ENCODE results near the gene MSI2. TPM values are rescaled to one million over a fixed set of nuclear protein-coding genes. Genes with fewer than 3 reads are reported as not detected.
A peak's percentile ranks its signal among the peaks of the same experiment; 100 is the strongest.

MSI2 gene
- polyA plus RNA-seq, 1 of the 3 experiments (the other 2 are of a cell fraction): 24.1 TPM

DNA sequence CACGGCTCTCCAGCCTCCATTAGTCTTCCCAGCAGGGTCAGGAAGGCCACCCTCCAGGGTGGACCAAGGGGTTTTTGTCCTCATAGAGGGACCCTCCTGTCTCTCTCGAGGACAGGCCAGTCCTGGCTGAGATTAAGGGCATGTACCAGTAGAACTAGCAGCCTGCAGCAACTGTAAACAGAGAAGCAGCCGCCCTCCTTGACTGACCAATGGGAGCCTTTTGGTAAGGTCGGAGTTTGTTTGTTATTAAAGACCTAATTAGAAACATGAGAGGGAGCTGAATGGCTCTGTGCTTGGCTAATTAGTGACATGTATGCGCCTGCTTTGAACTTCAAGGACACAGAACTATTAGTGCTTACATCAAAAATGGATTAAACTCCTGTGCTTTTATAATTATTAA is 408.8 kb downstream of the MSI2 start:
- Histone ChIP-seq H3K9me2 (no peaks in the 10 kb centered on the region), H3K36me3 (replicated peaks in 1 of 2; ENCODE audit: control insufficient read depth in 1 of 2, insufficient read depth in 2 of 2, low read length in 1 of 2) (peaks cover 3 to 8% of the 10 kb centered on the region in 2 experiments), H3K79me2 (ENCODE audit: insufficient read depth) (no peaks in the 10 kb centered on the region), H3F3A (replicated peaks; ENCODE audit: insufficient read depth) (peaks cover 12% of the 10 kb centered on the region), H3K27me3 (ENCODE audit: insufficient read depth) (no peaks in the 10 kb centered on the region), H3K4me1 (ENCODE audit: control insufficient read depth in 1 of 2, insufficient read depth in 2 of 2, low read depth in 1 of 2, low read length in 1 of 2) (peaks cover 28 to 98% of the 10 kb centered on the region in 2 experiments), H2AFZ (ENCODE audit: low read depth) (no peak overlapping the region), H4K20me1 (ENCODE audit: insufficient read depth) (no peaks in the 10 kb centered on the region), H3K9ac (no peak overlapping the region), H3K4me2 (no peak overlapping the region), H3K27ac (ENCODE audit: low read depth in 2 of 2, low read length in 1 of 2) (peak overlapping the region in 1 of 2 experiments; percentile 100; a peak in 2 of 4 replicates), H3K4me3 (ENCODE audit: low read depth in 2 of 2, low read length in 1 of 2) (no peak overlapping the region), H3K9me3 (no peaks in the 10 kb centered on the region)
- POLR2A ChIA-PET: interaction anchor here (0.6 to 7.7 kb wide), 18 partner anchors 28 to 563 kb away, joined by 3 to 44 read pairs (median 4); no protein-coding TSS in a partner anchor
- TF ChIP-seq EZH2phosphoT487 (IDR thresholded peaks at IDR 0.05; ENCODE audit: borderline replicate concordance, low read depth) (no peak), EP300 (IDR thresholded peaks at IDR 0.05; ENCODE audit: borderline replicate concordance in 1 of 2, low read depth in 1 of 2, low read length in 1 of 2) (peak in 1 of 2 experiments; percentile 71; a peak in 1 of 4 replicates), CHD2 (IDR thresholded peaks at IDR 0.05; ENCODE audit: low read length, partially characterized antibody) (peak; percentile 76), RCOR1 (IDR thresholded peaks at IDR 0.05; ENCODE audit: low read length) (peak; percentile 51; the same call in 1 of the 2 replicates), MXI1 (IDR thresholded peaks at IDR 0.05; ENCODE audit: low read depth, low read length) (peak; percentile 67; the same call in 1 of the 2 replicates), FOXJ3 (CRISPR knock-in tag; IDR thresholded peaks at IDR 0.05) (peak; percentile 50; the same call in 1 of the 2 replicates)
- TF ChIP-seq, protein P1, sequence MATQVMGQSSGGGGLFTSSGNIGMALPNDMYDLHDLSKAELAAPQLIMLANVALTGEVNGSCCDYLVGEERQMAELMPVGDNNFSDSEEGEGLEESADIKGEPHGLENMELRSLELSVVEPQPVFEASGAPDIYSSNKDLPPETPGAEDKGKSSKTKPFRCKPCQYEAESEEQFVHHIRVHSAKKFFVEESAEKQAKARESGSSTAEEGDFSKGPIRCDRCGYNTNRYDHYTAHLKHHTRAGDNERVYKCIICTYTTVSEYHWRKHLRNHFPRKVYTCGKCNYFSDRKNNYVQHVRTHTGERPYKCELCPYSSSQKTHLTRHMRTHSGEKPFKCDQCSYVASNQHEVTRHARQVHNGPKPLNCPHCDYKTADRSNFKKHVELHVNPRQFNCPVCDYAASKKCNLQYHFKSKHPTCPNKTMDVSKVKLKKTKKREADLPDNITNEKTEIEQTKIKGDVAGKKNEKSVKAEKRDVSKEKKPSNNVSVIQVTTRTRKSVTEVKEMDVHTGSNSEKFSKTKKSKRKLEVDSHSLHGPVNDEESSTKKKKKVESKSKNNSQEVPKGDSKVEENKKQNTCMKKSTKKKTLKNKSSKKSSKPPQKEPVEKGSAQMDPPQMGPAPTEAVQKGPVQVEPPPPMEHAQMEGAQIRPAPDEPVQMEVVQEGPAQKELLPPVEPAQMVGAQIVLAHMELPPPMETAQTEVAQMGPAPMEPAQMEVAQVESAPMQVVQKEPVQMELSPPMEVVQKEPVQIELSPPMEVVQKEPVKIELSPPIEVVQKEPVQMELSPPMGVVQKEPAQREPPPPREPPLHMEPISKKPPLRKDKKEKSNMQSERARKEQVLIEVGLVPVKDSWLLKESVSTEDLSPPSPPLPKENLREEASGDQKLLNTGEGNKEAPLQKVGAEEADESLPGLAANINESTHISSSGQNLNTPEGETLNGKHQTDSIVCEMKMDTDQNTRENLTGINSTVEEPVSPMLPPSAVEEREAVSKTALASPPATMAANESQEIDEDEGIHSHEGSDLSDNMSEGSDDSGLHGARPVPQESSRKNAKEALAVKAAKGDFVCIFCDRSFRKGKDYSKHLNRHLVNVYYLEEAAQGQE (IDR thresholded peaks at IDR 0.05; ENCODE audit: low read depth, low read length): no peak
- TF ChIP-seq, protein P2, sequence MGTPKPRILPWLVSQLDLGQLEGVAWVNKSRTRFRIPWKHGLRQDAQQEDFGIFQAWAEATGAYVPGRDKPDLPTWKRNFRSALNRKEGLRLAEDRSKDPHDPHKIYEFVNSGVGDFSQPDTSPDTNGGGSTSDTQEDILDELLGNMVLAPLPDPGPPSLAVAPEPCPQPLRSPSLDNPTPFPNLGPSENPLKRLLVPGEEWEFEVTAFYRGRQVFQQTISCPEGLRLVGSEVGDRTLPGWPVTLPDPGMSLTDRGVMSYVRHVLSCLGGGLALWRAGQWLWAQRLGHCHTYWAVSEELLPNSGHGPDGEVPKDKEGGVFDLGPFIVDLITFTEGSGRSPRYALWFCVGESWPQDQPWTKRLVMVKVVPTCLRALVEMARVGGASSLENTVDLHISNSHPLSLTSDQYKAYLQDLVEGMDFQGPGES (IDR thresholded peaks at IDR 0.05; ENCODE audit: low read depth, low read length): peak; percentile 25; the same call in 1 of the 2 replicates
- DNase-seq: peak; percentile 68
- WGBS (ENCODE audit: low lambda C conversion rate): 65% methylated on average over 5 of the region's 5 CpGs
- CTCF ChIA-PET: interaction anchor here (0.7 to 10.4 kb wide), 17 partner anchors 12 to 422 kb away, joined by 3 to 112 read pairs (median 4); no protein-coding TSS in a partner anchor

DNA sequence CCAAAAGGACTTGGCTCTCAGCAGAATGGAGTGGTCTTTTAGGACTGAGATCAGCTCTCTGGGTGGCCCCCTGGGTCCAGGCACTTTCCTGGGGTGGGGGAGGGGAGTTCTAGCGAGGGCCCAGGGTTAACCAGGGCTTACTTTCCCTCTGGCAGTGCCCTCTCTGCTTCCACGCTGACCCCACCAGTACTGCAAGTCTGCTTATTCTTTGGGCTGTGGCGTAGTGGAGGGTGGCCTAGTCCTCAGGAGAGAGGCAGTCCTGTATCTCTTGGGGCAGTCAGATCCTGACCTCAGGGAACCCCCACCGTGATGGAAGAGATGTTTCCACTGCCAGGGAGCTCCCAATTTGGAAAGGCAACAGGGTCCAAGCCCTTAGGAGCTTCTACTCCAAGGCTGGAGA is 409.4 kb downstream of the MSI2 start:
- Histone ChIP-seq H3F3A (replicated peaks; ENCODE audit: insufficient read depth) (peaks cover 12% of the 10 kb centered on the region), H2AFZ (ENCODE audit: low read depth) (no peak overlapping the region), H4K20me1 (ENCODE audit: insufficient read depth) (no peaks in the 10 kb centered on the region), H3K4me1 (ENCODE audit: control insufficient read depth in 1 of 2, insufficient read depth in 2 of 2, low read depth in 1 of 2, low read length in 1 of 2) (peaks cover 28 to 98% of the 10 kb centered on the region in 2 experiments), H3K9ac (no peak overlapping the region), H3K36me3 (replicated peaks in 1 of 2; ENCODE audit: control insufficient read depth in 1 of 2, insufficient read depth in 2 of 2, low read length in 1 of 2) (peaks cover 3 to 6% of the 10 kb centered on the region in 2 experiments), H3K9me2 (no peaks in the 10 kb centered on the region), H3K4me2 (no peak overlapping the region), H3K9me3 (no peaks in the 10 kb centered on the region), H3K27ac (ENCODE audit: low read depth in 2 of 2, low read length in 1 of 2) (peak overlapping the region in 1 of 2 experiments; percentile 100; a peak in 2 of 4 replicates), H3K27me3 (ENCODE audit: insufficient read depth) (no peaks in the 10 kb centered on the region), H3K79me2 (ENCODE audit: insufficient read depth) (no peaks in the 10 kb centered on the region), H3K4me3 (ENCODE audit: low read depth in 2 of 2, low read length in 1 of 2) (no peak overlapping the region)
- DNase-seq: no peak
- WGBS (ENCODE audit: low lambda C conversion rate): 53% methylated on average over 4 of the region's 4 CpGs
- ChIA-PET POLR2A (interaction anchor here (0.6 to 7.7 kb wide), 18 partner anchors 28 to 564 kb away, joined by 3 to 44 read pairs (median 4); no protein-coding TSS in a partner anchor), CTCF (interaction anchor here (0.8 to 10.4 kb wide), 16 partner anchors 12 to 423 kb away, joined by 3 to 112 read pairs (median 4); no protein-coding TSS in a partner anchor)
- no peak for TF ChIP-seq ELF1 (IDR thresholded peaks at IDR 0.05)
- no peak for TF ChIP-seq YY1 (IDR thresholded peaks at IDR 0.05; ENCODE audit: low read depth)
